Lower lobe of right lung (tissue), 2 donors: ENCODE measurements around the gene WSCD2. TPM values are rescaled to one million over a fixed set of nuclear protein-coding genes. Genes with fewer than 3 reads are reported as not detected.

Experiments
- ATAC-seq, 2 donors: fragments of 200-7000 bp; cut with Tn5 transposase; one replicate each; pipeline ENCODE4 v1.9.1; 2020 to 2022; ENCODE audit warnings: mild to moderate bottlenecking in 2 of 2, moderate library complexity in 2 of 2
- DNase-seq: peaks from one replicate; pipeline ENCODE4 v3.0.0-alpha.2; 2020
- H3K27ac ChIP-seq: fragments of 200-600 bp; one replicate; pipeline ENCODE4 v1.8.0; 2022
- H3K27me3 ChIP-seq: fragments of 200-600 bp; one replicate; pipeline ENCODE4 v1.8.0; 2022; ENCODE audit warnings: low read depth
- H3K36me3 ChIP-seq: fragments of 200-600 bp; one replicate; pipeline ENCODE4 v1.8.0; 2022; ENCODE audit warnings: mild to moderate bottlenecking
- H3K4me1 ChIP-seq: fragments of 200-600 bp; one replicate; pipeline ENCODE4 v1.8.0; 2022
- H3K4me3 ChIP-seq: fragments of 200-600 bp; one replicate; pipeline ENCODE4 v1.8.0; 2022; ENCODE audit warnings: mild to moderate bottlenecking
- H3K9me3 ChIP-seq: fragments of 200-600 bp; one replicate; pipeline ENCODE4 v1.8.0; 2022
- CTCF ChIP-seq: fragments of 200-600 bp; IDR thresholded peaks from one replicate; pipeline ENCODE4 v1.8.0; 2022; ENCODE audit warnings: antibody characterized with exemption, mild to moderate bottlenecking
- intact Hi-C: fragments of 100-400 bp; cut with DNase I; formaldehyde crosslinking; loops from one replicate; pipeline ENCODE4 v1.11.0; 2022
- total RNA-seq: library from RNA; stranded (reverse); fragmentation: NEBNext Ultra II Directional; extraction: Animal tissue kit (Norgen Biotek cat#: 25700); gene quantifications from one replicate; pipeline ENCODE4 v1.2.1, GENCODE V29; 2021
- donor health status: DM: no; HTN: yes; CAD: no; lungs with severe emphysema.

WSCD2 gene
- total RNA-seq, 1 donor from 2014 or later, result 0.89 TPM

GRCh38 chr12:108270849-108271143 is 141.7 kb downstream of the WSCD2 start:
- H3K4me3 ChIP-seq, result no peak overlapping the region
- intact Hi-C loops, result no loop called here
- H3K4me1 ChIP-seq, result peaks cover 9% of the 10 kb centered on the region
- no peaks in the 10 kb centered on the region for H3K9me3 ChIP-seq
- no peaks in the 10 kb centered on the region for H3K36me3 ChIP-seq
- no peak overlapping the region for H3K27ac ChIP-seq
- no peak for ATAC-seq
- no peaks in the 10 kb centered on the region for H3K27me3 ChIP-seq
- no peak for TF ChIP-seq CTCF
- no peak for DNase-seq

- Histone ChIP-seq H3K27ac (no peak overlapping the region), H3K9me3 (no peaks in the 10 kb centered on the region), H3K36me3 (no peaks in the 10 kb centered on the region), H3K4me1 (peaks cover 9% of the 10 kb centered on the region), H3K27me3 (no peaks in the 10 kb centered on the region), H3K4me3 (no peak overlapping the region)
- ATAC-seq, result no peak
- no peak for DNase-seq
- no peak for TF ChIP-seq CTCF
- intact Hi-C loops, result no loop called here
Observed at GRCh38 chr12:108271951-108272872, 143.1 kb downstream of the WSCD2 start.

GRCh38 chr12:108273217-108273616 is 144.1 kb downstream of the WSCD2 start:
- H3K36me3 ChIP-seq, result no peaks in the 10 kb centered on the region
- DNase-seq (no peak), ATAC-seq (no peak)
- no peaks in the 10 kb centered on the region for H3K27me3 ChIP-seq
- no peaks in the 10 kb centered on the region for H3K9me3 ChIP-seq
- H3K4me3 ChIP-seq, result no peak overlapping the region
- peaks cover 9% of the 10 kb centered on the region for H3K4me1 ChIP-seq
- TF ChIP-seq CTCF, result no peak
- H3K27ac ChIP-seq, result no peak overlapping the region
- intact Hi-C loops, result no loop called here

GRCh38 chr12:108277613-108278012 is 148.5 kb downstream of the WSCD2 start:
- Histone ChIP-seq H3K4me3 (no peak overlapping the region), H3K4me1 (peaks cover 6% of the 10 kb centered on the region), H3K27me3 (no peaks in the 10 kb centered on the region), H3K36me3 (no peaks in the 10 kb centered on the region), H3K27ac (no peak overlapping the region), H3K9me3 (no peaks in the 10 kb centered on the region)
- intact Hi-C loops, result no loop called here
- no peak for TF ChIP-seq CTCF
- DNase-seq, result no peak
- ATAC-seq, result no peak

GRCh38 chr12:108282160-108282559 is 153.1 kb downstream of the WSCD2 start:
- no peak overlapping the region for H3K27ac ChIP-seq
- no peak for ATAC-seq
- H3K36me3 ChIP-seq, result no peaks in the 10 kb centered on the region
- H3K27me3 ChIP-seq, result no peaks in the 10 kb centered on the region
- no peak overlapping the region for H3K4me3 ChIP-seq
- peaks cover 16% of the 10 kb centered on the region for H3K4me1 ChIP-seq
- intact Hi-C loops, result no loop called here
- DNase-seq, result no peak
- TF ChIP-seq CTCF, result no peak
- no peaks in the 10 kb centered on the region for H3K9me3 ChIP-seq
